Mesenteric fat pad (tissue), 1 donor: ENCODE data around the gene ITGB2. TPM values are rescaled to one million over a fixed set of nuclear protein-coding genes. Genes with fewer than 3 reads are reported as not detected.

Experiments
- DNase-seq: peaks from one replicate; pipeline ENCODE4 v3.0.0-alpha.2; 2020; ENCODE audit warnings: low spot score
- total RNA-seq: library from RNA; stranded (reverse); fragmentation: NEBNext Ultra II Directional; extraction: Animal tissue kit (Norgen Biotek cat#: 25700); gene quantifications from one replicate; pipeline ENCODE4 v1.2.1, GENCODE V29; 2021
- donor health status: DM: yes; HTN: yes; CAD: no.

Gene ITGB2
- total RNA-seq, 1 donor from 2014 or later: 131 TPM

DNA sequence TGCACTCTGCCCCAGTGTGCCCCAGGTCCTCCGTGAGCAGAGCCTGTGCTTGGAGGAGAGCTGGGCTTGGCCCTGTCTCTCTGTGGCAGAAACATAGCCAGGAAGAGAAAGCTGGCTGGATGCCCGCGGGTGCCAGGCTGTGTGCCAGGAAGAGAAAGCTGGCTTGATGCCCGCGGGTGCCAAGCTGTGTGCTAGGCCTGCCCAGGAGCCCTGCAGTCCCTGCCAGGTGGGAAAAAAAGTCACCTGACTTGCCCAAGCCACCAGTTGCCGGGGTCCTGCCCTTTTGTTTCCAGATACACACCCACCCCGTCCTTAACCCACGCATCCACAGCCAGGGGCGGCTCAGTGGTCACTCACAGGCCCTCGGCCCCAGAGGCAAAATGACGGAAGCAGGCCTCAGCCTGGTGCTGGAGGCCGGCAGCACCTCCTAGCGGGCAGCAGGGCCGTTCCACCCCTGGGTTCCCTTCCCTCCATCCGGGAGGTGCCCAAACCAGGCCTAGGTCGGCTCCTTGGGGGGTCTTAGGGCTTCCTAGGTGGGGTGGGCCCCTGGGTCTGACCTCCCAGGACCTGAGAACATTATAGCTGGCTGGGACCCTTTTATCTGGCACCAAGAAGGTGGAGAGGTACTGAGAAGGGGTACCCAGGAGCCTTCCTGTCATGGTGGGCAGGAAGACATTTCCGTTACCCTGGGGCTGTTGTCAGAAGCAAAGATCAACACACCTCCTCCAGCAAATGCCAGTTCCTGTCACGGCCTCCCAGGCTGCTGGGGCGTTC, 9.1 kb downstream of the ITGB2 start:
- DNase-seq: no peak

DNA sequence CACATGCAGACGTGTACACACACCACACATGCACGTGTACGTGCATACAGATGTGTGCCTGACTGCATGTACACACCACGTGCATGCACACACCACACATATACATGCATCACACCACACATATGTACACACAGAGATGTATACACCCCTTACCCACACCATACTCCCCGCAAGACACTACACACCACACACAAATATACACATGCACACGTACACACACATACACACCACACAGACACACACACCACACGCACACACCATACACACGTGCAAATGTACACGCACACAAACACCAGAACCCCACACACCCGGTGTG, 9.7 kb downstream of the ITGB2 start:
- no peak for DNase-seq

DNA sequence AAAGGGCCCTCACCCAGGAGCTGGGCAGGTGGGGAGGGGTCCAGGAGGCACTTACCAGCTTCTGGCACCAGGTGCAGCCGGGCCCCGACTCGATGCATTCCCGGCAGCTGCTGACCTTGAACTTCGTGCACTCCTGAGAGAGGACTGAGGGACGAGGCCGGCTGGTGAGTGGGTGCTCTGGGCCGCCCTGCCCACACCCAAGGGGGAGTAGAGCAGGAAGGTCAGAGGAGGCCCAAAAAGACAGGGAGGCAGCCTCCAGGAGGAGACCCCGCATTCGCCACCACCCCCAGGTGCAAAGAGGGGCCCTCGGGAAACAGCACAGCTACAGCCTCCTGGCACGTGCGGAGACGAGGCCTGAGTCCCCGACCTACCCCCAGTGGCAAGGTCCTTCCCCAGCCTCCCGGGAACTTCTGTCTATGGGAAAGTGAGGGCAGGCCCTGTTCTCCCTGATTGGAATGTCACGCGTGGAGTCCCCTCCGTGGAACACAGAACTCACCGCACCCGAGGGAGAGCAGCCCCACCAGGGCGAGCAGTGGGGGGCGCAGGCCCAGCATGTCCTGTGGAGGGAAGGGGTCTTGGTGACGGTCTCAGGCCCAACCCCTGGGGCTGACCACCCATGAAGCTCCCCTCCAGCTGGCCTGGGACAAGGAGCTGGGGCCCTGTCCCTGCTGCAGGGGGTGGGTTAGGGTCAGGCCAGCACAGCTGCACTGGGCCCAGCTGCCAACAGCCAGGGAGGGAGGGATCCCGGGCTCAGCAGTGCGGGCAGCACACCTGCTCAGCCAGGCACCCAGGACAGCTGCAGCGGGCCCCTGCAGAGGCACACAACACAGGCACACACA, 10.3 kb downstream of the ITGB2 start:
- no peak for DNase-seq

DNA sequence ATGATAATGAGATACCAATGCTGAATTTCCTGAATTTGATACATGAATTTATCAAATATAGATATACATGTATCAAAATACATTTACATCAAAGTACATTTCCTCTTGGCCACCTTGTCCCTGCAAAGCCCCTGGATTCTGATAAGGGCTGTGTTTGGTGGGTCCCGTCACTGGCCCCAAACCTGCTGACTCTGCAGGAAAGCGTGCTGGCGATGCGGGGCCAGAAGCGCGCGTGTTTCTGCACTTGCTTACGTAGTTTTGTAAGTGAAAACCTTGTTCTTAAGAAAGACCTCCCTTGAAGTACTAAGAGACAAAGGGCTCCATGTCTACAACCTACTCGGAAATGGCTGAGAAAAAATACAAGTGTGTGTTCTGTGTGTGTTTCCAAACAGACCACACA, 11.0 kb downstream of the ITGB2 start:
- DNase-seq: no peak

DNA sequence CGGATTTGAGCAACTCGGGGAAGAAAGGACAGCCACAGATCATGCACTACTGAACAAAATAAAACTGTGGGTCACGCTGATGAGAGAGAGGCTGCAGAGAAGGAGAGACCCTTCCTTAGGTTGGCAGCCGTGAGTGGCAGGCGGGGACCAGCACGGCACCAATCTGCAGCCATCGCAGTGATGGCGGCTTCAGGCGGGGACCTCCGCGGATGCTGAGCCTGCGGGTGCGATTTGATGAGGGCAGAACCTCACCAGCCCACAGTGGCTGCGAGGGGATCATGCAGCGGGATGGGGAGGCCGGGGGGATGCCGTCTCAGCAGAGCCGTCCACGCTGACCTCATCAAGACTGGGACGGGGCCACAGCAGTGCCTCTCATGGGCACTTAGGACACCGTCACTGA, 11.8 kb downstream of the ITGB2 start:
- no peak for DNase-seq

DNA sequence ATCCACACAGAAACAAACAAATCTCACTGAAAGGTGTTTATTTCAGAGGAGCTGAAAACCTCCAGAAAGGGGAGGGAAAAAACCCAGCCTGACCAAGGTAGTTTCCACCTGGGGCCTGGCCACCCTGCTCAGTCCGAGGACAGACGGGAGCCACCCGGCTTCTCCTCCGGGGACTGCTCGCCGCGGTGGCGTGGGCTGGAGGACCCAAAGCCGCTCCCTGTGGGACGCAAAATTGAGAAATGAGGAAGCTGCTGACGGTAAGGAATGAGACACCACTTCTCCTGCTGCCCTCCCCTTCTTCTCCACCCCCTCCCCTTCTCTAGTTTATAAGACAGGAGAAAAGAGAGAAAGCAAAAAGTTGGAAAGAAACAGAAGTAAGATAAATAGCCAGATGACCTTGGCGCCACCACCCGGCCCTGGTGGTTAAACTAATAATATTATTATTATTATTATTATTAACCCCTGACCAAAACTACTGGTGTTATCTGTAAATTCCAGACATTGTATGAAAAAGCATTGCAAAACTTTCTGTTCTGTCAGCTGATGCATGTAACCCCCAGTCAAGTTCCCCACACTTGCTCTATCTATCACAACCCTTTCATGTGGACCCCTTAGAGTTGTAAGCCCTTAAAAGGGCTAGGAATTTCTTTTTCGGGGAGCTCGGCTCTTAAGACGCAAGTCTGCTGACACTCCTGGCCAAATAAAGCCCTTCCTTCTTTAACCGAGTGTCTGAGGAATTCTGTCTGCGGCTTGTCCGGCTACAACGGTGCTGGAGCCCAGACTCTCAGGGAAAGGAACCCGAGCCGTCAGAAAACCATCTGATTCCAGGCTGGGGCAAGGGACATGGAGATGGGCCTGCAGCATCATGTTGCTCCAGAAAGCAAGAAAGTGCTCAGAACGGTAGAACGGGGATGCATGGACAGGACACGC, 12.5 kb downstream of the ITGB2 start:
- DNase-seq: no peak

DNA sequence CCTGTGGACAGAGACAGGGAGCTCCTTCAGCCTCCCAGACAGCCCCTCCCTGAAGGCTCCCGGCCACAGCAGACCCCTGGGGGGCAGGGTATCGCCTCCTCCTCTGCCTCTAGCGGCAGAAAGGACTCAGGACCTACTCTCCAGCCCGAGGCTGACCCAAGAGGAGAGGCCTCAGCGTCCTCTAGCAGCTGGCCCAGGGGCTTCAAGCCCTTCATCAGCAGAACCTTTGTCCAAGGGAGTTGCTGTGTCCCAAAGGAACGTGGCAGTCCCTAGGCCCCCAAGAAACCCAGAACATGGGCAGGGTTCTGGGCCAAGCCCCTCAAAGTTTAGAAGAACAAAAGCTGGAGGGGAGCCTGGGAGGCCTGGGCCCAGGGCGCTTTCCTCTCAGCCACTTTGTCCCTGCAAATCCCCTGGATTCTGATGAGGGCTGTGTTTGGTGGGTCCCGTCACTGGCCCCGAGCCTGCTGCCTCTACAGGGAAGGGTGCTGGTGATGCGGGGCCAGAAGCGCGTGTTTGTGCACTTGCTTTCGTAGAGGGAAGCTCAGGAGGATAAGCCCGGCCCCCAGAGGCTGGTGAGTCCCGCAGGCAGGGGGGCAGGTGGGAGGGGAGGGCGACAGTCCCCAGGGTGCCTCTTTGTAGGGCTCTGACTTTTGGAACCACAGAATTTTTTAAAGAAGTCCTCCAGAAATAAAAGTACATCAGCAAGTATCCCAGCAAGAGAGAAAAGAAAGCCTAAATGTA, 13.3 kb downstream of the ITGB2 start:
- no peak for DNase-seq

DNA sequence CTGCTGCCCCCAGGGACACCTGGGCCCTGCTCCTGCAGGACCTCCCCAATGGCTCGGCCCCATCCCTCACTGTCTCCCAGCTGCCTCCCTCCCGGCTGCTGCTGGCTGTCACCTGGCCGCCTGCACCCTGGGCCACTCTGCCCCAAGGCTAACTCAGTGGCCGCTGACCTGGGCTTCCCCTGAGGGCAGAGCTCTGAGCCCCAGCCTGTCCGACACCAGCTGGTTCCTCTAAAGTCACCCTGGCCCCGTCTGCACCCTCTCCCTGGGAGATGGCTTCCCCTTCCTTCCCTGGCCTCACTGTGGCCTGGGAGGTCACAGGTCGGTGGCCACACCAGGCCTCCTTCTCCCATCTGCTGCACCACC, 15.0 kb downstream of the ITGB2 start:
- no peak for DNase-seq

DNA sequence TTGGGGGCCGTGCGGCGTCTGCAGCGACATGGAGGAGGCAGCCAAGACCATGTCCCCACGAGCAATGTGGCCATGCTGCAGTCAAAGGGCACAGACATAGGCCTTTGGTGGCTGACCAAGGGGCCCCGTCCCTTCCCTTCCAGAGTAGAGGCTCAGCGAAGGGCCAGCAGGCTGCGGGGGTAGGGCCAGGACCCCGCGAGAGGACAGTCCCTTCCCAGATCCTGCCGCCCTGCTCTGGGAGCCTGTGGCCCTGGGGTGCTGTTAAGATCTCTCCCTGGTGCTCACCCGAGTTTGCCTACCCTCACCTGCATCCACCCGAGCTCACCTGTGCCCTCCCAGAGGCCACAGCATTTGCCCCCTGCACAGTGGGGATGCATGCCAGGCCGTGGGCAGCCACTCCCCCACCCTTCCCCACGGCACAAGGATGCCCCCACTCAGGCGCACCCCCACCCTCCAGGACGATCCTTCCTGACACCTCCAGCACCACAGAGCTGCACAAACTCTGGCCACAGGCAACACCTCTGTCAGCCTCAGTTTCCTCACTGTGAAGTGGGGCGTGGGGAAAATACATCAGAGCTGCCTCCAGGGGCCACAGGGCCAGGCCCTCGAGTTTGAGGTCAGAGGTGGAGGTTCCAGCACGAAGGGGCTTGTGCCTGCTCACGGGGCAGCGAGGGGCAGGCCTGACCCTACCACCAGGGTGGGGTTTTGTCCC, 15.5 kb downstream of the ITGB2 start:
- no peak for DNase-seq

DNA sequence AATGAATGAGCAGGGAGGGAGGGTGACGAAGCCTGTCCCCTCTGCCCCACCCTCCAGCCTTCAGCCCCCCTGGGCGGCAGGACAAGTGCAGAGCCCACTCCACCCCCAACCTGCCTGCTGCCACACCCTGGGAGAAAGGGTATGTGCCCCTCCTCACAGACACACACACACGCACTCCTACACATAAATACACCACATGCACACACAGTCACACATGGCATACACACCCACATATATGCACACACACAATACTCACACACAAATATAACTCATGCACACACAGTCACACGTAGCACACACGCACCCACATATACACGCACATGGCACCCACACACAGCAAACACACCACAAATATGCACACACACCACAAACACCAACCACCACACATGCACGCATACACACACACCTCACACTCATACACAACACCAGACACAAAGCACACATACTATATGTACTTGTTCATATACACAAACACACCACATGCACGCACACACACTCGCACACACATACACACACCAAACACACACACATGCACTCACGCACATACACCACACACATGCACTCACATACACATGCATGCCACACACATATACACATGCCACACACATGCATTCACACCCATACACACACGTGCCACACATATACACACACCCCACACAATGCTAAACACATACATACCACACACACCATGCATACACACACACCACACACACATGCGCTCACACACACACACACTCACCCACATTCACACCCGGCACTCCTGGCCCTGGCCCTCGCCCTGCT, 16.4 kb downstream of the ITGB2 start:
- DNase-seq: no peak

DNA sequence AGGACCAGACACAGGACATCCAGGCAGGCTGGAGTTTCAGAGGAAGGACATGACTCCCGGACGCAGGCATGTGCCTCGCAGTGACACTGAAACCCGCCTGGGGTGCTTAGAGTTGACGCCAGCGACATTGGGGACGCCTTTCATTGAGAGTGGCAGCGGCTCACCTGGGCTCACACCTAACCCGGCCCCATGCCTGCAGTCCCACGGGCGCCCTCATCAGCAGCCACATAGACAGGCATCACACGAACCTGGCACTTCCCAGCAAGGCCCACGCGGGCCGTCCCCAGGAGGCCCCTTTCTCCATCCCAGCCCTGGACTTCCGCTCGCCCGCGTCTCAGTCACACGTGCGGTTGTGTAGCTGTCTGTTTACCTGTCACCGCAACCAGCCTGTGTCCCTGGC, 17.0 kb downstream of the ITGB2 start:
- DNase-seq: no peak

DNA sequence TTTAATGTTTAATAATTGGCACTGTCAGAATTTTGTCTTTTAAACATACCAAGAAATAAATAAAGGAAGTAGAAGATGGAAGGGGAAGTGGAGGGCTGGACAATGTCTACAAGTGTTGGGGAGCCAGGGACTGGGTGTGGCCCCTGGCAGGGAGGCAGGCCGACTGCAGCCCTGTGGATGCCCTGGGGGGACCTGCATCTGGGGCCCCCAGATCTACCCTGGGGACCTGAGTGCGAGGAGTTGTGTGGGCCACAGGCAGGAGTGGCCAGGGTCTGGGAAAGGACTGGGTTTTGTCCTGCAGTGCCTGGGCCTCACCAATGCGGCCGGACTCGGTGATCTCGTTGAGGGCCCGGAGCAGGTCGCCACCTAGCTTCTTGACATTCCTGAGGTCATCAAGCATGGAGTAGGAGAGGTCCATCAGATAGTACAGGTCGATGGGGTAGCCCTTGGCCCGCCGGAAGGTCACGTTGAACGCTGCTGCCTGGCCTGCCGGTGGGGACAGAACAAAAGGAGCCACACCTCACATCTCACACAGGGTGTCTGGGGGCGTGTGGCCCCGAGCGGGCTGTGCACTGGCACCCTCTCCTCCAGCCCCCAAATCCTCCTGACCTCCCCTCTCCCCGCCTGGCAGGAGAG, 17.5 kb downstream of the ITGB2 start:
- no peak for DNase-seq

DNA sequence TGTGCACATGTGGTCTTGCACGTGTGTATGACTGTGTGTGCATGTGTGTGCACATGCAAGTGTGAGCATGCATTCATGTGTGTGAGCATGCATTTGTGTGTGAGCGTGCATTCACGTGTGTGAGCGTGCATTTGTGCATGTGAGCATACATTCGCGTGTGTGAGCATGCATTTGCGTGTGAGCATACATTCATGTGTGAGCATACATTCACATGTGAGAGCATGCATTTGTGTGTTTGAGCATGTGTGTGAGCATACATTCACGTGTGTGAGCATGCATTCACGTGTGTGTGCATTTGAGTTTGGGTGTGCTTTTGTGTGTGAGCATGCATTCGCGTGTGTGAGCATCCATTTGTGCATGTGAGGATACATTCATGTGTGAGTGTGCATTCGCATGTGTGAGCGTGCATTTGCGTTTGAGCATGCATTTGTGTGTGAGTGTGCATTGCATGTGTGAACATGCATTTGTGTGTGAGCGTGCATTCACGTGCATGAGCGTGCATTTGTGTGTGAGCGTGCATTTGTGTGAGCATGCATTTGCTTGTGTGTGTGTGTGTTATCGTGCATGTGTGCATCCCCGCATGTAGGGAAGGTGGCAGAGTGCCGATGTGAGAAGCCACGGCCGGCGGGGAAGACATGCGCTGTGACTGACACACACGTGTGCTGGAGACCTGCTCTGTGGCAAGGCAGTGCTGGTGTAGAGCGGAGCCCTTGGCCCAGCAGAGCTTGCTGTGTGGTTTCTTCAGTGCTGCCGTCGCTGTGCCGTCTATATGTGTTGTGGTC, 18.2 kb downstream of the ITGB2 start:
- DNase-seq: no peak

DNA sequence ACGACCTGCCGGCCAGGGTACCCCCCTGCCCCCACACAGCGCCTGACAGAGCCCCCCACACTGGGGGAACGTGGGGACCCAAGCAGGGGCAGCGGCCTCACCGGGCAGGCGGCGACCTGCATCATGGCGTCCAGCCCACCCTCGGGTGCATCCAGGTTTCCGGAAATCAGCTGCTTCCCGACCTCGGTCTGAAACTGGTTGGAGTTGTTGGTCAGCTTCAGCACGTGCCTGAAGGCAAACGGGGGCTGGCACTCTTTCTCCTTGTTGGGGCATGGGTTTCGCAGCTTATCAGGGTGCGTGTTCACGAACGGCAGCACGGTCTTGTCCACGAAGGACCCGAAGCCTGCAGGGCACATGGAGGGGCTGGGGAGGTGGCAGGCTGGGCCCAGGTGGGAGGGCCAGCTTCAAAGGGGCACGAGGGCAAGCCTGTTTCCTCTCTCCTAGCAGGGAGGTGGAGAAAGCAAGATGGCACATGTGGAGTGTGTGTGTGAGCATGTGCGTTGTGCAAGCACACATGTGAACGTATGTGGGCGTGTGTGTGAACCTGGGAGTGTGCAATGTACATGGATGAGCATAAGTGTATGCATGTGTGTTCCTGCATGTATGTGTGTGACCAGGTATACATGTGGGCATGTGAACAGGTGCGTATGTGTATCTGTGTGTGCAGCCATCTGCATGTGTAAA, 19.2 kb downstream of the ITGB2 start:
- no peak for DNase-seq

DNA sequence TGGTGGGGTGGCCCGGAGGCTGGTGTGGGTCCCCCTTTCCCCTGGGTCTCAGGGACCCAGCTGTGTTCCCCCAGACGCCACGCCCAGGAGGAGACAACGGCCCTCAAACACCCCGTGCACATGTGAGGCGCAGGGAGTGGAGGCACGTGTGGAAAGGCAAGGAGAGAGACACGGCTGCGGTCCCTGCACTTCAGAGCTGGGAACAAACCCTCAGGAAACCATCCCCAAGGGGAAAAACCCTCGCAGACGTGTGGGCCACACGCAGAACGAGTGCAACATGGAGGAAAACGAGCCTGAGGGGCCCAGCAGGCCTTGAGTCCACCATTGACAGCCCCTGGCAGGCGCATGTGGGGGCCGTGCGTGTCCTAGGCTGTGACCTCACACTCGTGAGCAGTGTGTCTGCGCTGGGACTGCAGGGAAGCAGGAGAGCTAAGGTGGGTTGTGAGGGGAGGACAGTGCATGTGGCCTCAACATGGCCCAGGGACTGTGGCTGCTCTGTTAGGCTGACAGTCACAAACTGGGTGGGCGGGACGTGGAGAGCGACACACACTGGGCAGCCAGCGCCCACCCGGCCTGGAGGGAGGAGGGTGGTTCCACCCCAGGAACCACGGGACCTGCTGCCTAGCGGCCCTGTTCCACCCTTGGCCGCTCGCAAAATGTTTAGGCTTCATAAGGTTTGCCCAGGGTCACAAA, 20.0 kb downstream of the ITGB2 start:
- no peak for DNase-seq

DNA sequence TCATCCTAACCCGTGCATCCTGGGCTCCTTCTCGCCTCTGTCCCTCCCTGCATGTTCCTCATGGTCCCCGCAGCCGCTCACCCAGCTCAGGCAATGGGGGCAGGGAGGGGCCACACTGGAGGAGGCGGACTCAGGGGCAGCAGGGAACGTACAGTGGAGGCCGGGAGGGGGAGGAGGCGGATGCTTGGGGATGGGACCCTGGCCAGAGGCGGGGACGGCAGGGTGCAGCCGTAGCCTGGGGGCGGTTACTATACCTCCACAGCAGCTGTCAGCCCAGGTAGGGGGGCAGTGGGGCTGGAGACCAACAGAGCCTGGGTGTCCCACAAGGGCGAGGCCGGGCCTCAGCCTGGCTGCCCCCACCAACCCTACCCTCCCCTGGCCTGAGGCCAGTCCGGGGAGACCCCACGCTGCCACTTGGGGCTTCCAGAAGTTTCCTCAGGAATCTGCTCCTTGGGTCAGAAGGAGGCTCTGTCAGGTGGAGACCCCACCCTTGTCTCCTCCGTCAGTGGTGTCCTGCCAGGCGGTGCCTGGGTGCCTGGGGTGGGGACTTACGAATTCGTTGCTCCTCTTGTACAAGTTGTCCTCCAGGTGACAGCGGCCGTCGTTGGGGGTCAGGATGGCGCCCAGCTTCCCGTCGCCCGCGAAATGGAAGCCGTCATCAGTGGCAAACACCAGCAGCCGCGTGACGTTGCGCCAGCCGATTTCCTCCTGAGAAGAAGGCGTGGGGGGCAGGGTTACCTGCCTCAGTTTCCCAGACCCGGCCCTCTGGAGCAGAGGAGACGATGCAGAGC, 20.7 kb downstream of the ITGB2 start:
- DNase-seq: no peak
